ENCODE results near the gene SSR3.

DNA sequence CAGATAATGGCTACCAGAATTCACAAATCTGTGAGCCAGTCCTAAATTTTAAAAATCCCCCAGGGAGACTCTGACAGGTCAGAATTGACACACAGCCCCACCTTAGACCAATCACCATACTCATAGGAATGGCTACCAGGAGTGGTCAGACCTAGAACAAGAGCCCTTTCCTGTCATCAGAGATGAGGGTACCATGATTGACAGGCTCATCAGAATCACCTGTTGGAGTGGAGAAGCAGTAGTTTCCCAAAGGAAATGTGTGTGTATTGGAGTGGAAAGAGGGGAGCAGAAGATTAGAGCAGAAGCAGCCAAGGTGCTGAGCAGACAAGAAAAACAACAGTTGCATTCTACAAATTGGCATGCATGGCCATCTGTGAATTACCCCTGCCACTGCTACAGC is 27.0 kb upstream of the SSR3 start:
- TF ChIP-seq, protein P1, sequence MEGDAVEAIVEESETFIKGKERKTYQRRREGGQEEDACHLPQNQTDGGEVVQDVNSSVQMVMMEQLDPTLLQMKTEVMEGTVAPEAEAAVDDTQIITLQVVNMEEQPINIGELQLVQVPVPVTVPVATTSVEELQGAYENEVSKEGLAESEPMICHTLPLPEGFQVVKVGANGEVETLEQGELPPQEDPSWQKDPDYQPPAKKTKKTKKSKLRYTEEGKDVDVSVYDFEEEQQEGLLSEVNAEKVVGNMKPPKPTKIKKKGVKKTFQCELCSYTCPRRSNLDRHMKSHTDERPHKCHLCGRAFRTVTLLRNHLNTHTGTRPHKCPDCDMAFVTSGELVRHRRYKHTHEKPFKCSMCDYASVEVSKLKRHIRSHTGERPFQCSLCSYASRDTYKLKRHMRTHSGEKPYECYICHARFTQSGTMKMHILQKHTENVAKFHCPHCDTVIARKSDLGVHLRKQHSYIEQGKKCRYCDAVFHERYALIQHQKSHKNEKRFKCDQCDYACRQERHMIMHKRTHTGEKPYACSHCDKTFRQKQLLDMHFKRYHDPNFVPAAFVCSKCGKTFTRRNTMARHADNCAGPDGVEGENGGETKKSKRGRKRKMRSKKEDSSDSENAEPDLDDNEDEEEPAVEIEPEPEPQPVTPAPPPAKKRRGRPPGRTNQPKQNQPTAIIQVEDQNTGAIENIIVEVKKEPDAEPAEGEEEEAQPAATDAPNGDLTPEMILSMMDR (IDR thresholded peaks at IDR 0.05): no peak
- TF ChIP-seq POLR2A (IDR thresholded peaks at IDR 0.05): no peak
